GM18868 (cell line): ENCODE measurements around the gene AGPAT3.

Source experiments
- ATAC-seq: cut with Tn5 transposase; IDR thresholded peaks from one replicate; pipeline ENCODE4 v1.9.1; 2021; ENCODE audit warnings: mild to moderate bottlenecking, moderate library complexity; ENCODE audit not compliant: unreplicated experiment

Gene AGPAT3

GRCh38 chr21:43971992-43972255, 106.9 kb downstream of the AGPAT3 start:
- ATAC-seq, result no peak

DNA sequence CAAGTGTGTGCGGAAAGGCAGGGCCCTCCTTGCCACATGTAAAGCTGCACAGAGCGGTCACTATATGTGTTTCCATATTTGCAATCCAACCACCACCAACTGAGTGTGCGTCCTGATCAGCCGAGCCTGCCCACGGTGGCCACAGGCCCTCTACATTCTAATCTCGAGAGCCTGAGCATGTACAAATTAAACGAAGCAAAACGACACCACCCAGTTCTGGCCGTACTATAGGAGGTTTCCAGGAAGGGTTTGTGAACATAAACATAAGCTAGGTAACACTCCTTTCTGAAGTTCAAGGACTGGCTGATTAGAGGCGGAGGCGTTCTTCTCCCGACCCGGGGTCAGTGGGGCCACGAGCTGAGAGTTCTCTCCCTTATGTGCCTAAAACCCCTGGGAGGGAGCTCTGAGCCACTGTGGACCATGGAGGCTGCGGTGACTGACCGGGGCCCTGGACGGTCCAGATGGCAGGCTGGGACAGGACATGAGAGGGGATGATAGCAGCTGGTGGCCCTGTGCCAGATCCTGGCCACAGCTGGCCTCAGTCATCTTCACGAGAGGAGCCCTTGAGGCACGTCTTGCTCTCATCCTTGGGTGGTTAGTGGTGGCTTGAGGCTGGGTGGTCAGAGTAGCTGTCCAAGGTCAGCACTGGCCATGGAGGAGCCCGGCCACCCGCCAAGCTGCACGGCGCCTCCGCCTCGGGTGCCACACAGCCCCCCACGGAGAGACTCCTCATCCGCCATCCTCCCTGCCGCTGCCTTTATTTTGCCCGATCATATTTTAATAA, 108.0 kb downstream of the AGPAT3 start:
- no peak for ATAC-seq

- ATAC-seq, result no peak
Measured at GRCh38 chr21:43973634-43973955, 108.6 kb downstream of the AGPAT3 start.

DNA sequence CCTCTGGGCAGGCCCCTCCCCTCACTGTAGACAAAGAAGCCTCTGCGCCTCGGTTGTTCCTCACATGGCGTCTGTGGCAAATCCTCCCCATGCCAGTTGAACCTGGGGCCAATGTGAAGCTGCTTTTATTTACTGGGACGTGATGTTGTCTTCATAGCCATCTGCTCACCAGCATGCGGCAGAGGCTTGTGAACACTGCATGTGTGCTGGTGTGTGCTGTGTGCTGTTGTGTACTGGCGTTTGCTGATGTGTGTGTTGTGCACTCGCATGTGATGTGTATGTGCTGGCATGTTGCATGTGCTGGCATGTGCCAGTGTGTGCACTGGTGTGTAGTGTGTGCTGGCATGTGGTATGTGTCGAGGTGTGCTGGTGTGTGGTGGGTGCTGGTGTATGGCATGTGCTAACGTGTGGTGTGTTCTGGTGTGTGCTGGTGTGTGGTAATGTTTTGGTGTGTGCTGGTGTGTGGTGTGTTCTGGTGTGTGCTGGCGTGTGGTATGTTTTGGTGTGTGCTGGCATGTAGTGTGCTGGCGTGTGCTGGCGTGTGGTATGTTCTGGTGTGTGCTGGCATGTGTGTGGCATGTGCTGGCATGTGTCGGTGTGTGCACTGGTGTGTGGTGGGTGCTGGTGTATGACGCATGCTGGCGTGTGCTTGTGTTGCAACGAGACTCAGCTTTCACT, 109.9 kb downstream of the AGPAT3 start:
- peak; percentile 8 for ATAC-seq

GRCh38 chr21:43975469-43976098, 110.6 kb downstream of the AGPAT3 start:
- ATAC-seq, result peak; percentile 54

DNA sequence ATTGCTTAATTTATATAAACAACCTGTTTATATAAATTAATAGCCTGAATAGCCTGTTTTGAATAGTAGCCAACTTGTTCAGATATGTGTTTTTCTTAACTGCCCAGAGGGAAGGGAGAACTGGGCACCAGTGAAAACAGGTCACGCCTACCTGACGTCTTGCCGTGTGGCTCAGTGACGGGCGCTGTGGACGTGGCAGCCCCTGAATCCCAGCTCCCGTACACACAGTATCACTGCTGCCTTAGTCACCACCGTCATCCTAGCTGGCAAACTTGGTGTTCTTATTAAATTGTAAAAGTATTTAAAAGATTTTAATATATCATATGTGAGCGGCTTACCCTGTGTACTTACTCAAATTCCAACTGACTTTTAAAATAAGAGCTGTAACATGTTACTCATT, 111.6 kb downstream of the AGPAT3 start:
- no peak for ATAC-seq

DNA sequence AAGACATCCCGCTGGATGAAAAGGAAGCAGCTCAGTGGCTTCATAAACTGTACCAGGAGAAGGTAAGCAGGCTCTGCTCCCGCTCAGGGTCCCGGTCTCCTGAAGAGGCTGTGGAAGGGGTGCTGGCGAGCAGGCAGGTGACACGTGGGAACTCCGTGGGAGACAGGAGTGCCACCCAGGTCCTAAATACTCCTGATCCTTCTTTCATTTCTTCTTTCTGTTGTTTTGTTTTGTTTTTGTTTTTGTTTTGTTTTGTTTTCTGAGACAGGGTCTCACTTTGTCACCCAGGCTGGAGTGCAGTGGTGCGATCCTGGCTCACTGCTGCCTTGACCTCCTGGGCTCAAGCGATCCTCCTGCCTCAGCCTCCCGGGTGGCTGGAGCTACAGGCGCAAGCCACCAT, 113.0 kb downstream of the AGPAT3 start:
- no peak for ATAC-seq

DNA sequence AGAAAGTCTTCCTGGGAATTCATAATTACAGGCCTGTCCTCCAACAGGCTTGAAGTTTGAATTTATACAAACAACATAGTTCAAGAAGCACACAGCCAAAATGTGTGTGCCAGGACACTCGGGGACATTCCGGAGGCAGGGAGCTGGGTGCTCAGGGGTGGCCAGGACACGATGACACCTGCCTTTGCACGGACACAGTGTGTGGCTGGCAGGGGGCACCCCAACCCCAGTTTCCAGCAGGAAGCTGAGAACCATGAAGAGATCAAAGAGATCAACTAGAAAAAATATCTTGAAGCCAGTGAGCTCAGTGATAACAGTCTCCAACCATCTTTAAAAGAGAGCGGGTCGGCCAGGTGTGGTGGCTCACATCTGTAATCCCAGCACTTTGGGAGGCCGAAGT, 114.6 kb downstream of the AGPAT3 start:
- no peak for ATAC-seq

- no peak for ATAC-seq
Measured at GRCh38 chr21:43981151-43981870, 116.3 kb downstream of the AGPAT3 start.

GRCh38 chr21:43981871-43982210, 116.8 kb downstream of the AGPAT3 start:
- ATAC-seq, result no peak

DNA sequence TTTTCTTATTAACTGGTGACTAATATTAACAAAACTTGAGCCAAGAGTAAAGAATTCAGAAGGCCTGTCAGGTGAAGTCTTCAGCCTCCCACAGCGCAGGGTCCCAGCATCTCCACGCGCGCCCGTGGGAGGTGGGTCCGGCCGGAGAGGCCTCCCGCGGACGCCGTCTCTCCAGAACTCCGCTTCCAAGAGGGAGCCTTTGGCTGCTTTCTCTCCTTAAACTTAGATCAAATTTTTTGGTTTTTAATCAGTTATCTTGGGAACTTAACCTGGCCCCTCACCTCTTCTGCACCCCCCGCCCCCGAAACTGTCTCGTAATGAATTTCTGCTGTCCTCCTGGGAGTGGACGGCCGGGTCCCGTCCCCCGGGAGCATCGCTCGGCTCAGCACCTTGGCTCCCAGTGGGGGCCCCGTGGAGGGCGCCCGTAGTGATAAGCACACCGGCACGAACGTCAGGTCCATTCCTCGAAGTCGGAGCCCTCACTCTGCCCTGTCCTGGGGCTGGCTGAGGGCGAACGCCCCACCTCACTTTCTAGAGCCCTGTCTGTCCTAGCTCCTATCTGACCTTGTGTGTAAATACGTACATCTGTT, 117.6 kb downstream of the AGPAT3 start:
- no peak for ATAC-seq

DNA sequence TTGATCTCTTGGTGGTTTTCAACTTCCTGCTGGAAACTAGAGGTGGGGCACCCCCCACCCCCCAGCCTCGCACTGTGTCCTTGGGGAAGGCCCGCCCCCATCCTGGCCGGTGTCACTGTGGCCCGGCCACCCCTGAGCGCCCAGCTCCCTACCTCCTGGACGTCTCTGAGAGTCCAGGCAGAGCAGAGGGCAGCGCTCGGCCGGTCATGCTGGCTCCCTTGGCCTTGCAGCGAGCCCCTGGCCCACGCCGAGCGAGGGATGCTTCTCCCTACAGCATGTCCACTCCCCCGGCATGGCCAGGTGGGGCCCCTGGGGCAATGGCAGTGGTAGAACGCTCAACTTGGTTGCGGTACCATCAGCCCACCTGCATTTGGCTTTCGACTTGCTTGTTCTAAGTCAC, 118.4 kb downstream of the AGPAT3 start:
- no peak for ATAC-seq

GRCh38 chr21:43983860-43984420, 118.9 kb downstream of the AGPAT3 start:
- ATAC-seq, result no peak

- ATAC-seq, result no peak
Measured at GRCh38 chr21:43984905-43985689, 120.1 kb downstream of the AGPAT3 start.

DNA sequence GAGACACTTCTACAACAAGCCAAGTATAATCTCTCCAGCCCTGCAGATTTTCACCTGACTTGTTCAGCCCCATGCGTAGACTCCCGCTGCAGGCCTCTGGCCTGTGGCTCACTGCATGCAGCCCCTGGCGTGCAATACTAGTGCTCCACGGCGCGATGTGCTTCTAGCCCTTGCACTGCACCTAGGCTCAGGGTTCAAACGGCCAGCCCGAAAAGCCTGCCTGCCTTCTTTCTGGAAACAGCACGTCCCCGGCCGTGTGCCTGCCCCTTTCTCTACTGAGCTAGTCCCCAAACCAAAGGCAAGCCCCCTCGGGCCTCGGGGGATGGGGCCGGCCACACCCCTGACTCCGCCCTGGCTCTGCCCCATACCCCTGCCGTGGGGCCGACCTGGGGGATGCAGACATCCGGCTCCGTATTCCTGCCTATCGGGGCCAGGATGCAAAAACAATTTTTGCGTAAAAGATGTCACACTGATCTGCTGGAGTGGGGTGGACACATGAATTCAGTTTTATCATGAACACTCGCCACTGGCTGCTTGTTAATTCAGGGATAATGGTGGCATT, 120.7 kb downstream of the AGPAT3 start:
- no peak for ATAC-seq

DNA sequence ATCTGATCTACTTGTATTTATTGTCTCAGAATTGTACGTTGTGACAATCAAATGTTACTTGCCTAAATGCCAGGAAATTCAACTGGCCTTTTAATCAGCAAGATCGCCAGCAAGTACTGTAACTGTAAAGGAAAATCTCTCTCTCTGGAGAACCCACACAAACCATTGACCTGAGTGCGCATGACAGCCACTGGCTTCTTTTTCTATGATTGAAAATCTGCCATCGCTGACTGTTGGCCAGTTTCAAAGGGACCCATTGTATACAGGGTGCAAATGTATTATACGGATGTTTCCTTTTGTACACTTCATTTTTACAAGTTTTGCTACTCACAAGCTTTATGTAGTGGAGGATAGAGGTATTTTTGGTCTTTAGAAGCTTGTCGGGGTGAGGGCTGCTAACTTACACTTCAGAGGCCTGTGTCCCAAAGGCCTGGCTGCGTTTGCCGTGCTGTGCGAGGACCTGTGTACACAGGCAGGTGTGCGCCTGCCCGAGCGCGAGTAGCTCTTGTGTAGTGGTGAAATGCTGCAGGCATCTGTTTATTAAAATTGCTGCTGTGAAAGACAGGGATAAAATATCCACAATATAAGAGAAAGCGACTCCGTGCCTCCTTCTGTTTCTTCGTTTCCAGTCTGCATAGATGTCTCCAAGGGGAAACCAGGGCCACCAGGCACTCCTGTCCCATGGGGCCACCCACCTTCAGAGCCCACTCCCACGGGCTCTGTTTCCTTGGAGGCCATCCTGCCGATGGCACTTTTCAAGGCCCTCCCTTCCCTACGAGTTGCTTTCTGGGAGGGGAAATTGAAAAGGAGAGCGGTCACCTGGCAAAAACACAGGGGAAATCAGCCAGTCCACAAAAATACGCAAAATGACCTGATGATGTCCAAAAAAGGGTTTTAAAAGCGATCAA, 121.8 kb downstream of the AGPAT3 start:
- ATAC-seq, result no peak

- ATAC-seq, result no peak
Measured at GRCh38 chr21:43987509-43987908, 122.5 kb downstream of the AGPAT3 start.

DNA sequence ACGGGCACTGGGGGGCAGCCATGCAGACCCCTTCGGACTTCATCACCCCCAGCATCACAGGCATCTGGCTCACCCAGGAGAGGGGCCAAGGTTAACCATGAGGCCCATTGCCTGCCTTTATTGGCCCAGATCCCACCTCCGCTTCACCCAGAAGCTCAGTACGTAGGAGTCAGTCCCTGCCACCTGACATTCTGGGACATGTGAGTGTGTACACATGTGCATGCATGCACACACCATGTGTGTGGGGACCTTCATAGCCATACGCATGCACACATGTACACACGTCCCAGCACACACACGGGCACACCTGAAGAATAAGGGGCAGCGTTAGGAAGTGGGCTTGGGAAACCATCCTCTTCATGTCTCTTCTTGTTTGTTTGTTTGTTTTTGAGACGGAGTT, 123.0 kb downstream of the AGPAT3 start:
- ATAC-seq, result no peak
